Heart left ventricle (tissue), 16 donors: ENCODE results near the gene RBP7. TPM values are rescaled to one million over a fixed set of nuclear protein-coding genes. Genes with fewer than 3 reads are reported as not detected.
"Not testable (repeated sequence)": the region's sequence is repeated elsewhere in the genome, so short reads cannot be mapped to it uniquely, and the experiment has no call there.

Experiments
- ATAC-seq, 4 donors: fragments of 200-7000 bp; cut with Tn5 transposase; one replicate each; pipeline ENCODE4 v1.9.1; 2020 to 2022; ENCODE audit warnings: moderate library complexity in 4 of 4, mild to moderate bottlenecking in 3 of 4, moderate number of reproducible peaks in 1 of 4
- DNase-seq, 5 donors: peaks; one replicate each; pipeline ENCODE4 v3.0.0-alpha.2; 2020
- H3K27ac ChIP-seq, 12 donors: fragments of 200-600 bp; sonication (generic) in 4 of 12; one replicate each; pipeline versions ENCODE4 v1.5.0 to v1.8.0; 2016 to 2022; ENCODE audit warnings: mild to moderate bottlenecking in 2 of 12
- H3K27me3 ChIP-seq, 9 donors: fragments of 200-600 bp; sonication (generic) in 2 of 9; one replicate each; pipeline versions ENCODE4 v1.5.1 to v1.8.0; 2016 to 2022; ENCODE audit warnings: mild to moderate bottlenecking in 3 of 9
- H3K36me3 ChIP-seq, 9 donors: fragments of 200-600 bp; sonication (generic) in 2 of 9; one replicate each; pipeline versions ENCODE4 v1.5.0 to v1.8.0; 2018 to 2022; ENCODE audit warnings: mild to moderate bottlenecking in 2 of 9
- H3K4me1 ChIP-seq, 12 donors: fragments of 200-600 bp; sonication (generic) in 4 of 12; one replicate each; pipeline versions ENCODE4 v1.5.0 to v1.8.0; 2016 to 2022; ENCODE audit warnings: mild to moderate bottlenecking in 3 of 12
- H3K4me3 ChIP-seq, 12 donors: fragments of 200-600 bp; sonication (generic) in 4 of 12; one replicate each; pipeline versions ENCODE4 v1.5.0 to v1.8.0; 2017 to 2022; ENCODE audit warnings: mild to moderate bottlenecking in 9 of 12, moderate library complexity in 4 of 12
- H3K9me3 ChIP-seq, 12 donors: fragments of 200-600 bp; sonication (generic) in 4 of 12; one replicate each; pipeline versions ENCODE4 v1.5.0 to v1.8.0; 2016 to 2022; ENCODE audit warnings: mild to moderate bottlenecking in 1 of 12
- POLR2A ChIP-seq, 2 donors: fragments of 450-650 bp; IDR thresholded peaks; one replicate each; pipeline ENCODE4 v1.6.1; 2017; ENCODE audit warnings: antibody characterized with exemption in 2 of 2, mild to moderate bottlenecking in 2 of 2, moderate library complexity in 2 of 2
- WGBS, 4 donors: extraction: QIAGEN DNeasy Blood & Tissue Kit in 2 of 4; methylation state at CpG; one replicate each; pipeline versions ENCODE4 v1.1.5 to v1.1.7; 2013 to 2018; 5-methylcytosine and 5-hydroxymethylcytosine counted together
- intact Hi-C, 10 donors: fragments of 100-400 bp; cut with DNase I; formaldehyde crosslinking; loops; one replicate each; pipeline versions ENCODE4 v1.11.1 to v1.14.2; 2022
- polyA plus RNA-seq, 2 donors: library from polyadenylated mRNA; stranded (reverse); fragments of 200-250 nt; gene quantifications; one replicate each; pipeline ENCODE4 v1.2.3, GENCODE V29; 2013
- total RNA-seq, 9 donors: library from RNA; depleted of rRNA in 2 of 9; stranded (reverse); fragments of >200 nt in 2 of 9; fragmentation: NEBNext Ultra II Directional in 3 of 9; extraction: Animal tissue kit (Norgen Biotek cat#: 25700) in 3 of 9; gene quantifications; one replicate each; pipeline versions ENCODE4 v1.1.0 to v1.2.4, GENCODE V29; 2016 to 2023
- TF ChIP-seq, protein P1 (sequence below), 12 donors: fragments of 200-600 bp; sonication (generic) in 4 of 12; IDR thresholded peaks; one replicate each; pipeline versions ENCODE4 v1.5.0 to v1.8.0; 2018 to 2022; ENCODE audit warnings: antibody characterized with exemption in 12 of 12, mild to moderate bottlenecking in 5 of 12
- donor health status: ischemic (EF 13 %, LVEDD 7.1; RV severe dilation, severe dysfunction).
- donor health status: healthy with polysubstance abuse.
- donor health status: DM: no; HTN: yes; CAD: no.
- donor health status: DM: no; HTN: no; CAD: no.
- donor health status: ischemic (EF 25% LVEDD 6.9; RV normal size, moderate dysfunction).
- donor health status: ischemic (EF 25% LVEDD 5.7; RV mildly dilated, moderate dysfunction).
- donor health status: healthy.
- donor health status: DM: yes; HTN: yes; CAD: no.
- donor health status: ischemic (EF 35%, LVEDD 5.7; RV mildly dilated, moderate dysfunction).
- donor health status: nonischemic (EF 11% LVEDD 7.7; RV severe dilation, severe dysfunction).
- donor health status: DM: yes; HTN: yes; CAD: no.
- donor health status: PGD.
- donor health status: ischemic (EF 29% LVEDD 5.4; RV normal size, mild dysfunction).
- donor health status: nonischemic (EF 23%, LVEDD 6.1; RV moderate dilation, normal function).

RBP7 gene
- total and polyA plus RNA-seq, 11 donors, result 21.4 to 97.5 (median 34.0) TPM

- ATAC-seq (peak; percentile 56 to 86 (median 73)), DNase-seq (peak in 4 of 5 donors; percentile 47 to 59 (median 53))
- no peak for TF ChIP-seq POLR2A (IDR thresholded peaks at IDR 0.05)
- TF ChIP-seq, protein P1, sequence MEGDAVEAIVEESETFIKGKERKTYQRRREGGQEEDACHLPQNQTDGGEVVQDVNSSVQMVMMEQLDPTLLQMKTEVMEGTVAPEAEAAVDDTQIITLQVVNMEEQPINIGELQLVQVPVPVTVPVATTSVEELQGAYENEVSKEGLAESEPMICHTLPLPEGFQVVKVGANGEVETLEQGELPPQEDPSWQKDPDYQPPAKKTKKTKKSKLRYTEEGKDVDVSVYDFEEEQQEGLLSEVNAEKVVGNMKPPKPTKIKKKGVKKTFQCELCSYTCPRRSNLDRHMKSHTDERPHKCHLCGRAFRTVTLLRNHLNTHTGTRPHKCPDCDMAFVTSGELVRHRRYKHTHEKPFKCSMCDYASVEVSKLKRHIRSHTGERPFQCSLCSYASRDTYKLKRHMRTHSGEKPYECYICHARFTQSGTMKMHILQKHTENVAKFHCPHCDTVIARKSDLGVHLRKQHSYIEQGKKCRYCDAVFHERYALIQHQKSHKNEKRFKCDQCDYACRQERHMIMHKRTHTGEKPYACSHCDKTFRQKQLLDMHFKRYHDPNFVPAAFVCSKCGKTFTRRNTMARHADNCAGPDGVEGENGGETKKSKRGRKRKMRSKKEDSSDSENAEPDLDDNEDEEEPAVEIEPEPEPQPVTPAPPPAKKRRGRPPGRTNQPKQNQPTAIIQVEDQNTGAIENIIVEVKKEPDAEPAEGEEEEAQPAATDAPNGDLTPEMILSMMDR (IDR thresholded peaks at IDR 0.05), result no peak
- Histone ChIP-seq H3K4me1 (peaks cover 0 to 44% (median 22%) of the 10 kb centered on the region in 12 donors), H3K4me3 (peak overlapping the region in 2 of 12 donors; percentile 8 to 25), H3K27me3 (no peaks in the 10 kb centered on the region), H3K27ac (peak overlapping the region in 11 of 12 donors; percentile 40 to 89 (median 79)), H3K36me3 (peaks cover 0 to 4% (median 0%) of the 10 kb centered on the region in 9 donors), H3K9me3 (no peaks in the 10 kb centered on the region)
- intact Hi-C loops, result loop anchor here in 1 of 10 donors (5.0 kb wide), 1 partner anchor 39 kb away; no protein-coding TSS in a partner anchor
- WGBS, 4 donors, result 27 to 46% (median 39%) methylated on average over 2 of the region's 2 CpGs
Observed at GRCh38 chr1:9990944-9991343, 6.1 kb upstream of the RBP7 start.

DNA sequence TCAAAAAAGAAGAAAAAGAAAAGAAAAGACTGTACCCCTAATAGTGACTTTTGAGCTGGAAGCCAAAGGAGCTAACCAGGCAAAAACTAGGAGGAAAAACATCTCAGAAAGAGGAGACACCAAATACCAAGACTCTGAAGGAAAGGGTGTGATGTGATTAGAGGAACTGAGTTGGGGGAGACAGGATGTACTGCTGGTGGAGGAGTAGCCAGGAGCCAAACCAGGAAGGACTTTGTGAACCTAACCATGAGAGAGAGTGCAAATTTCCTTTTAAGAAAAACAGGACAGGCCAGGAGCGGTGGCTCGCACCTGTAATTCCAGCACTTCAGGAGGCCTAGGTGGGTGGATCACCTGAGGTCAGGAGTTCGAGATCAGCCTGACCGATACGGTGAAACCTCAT lies 4.1 kb upstream of the RBP7 start:
- H3K4me1 ChIP-seq, result peaks cover 0 to 52% (median 26%) of the 10 kb centered on the region in 12 donors
- no peaks in the 10 kb centered on the region for H3K36me3 ChIP-seq
- peak overlapping the region in 2 of 12 donors; percentile 10 to 26 for H3K4me3 ChIP-seq
- peak in 1 of 2 donors; percentile 33 for TF ChIP-seq POLR2A (IDR thresholded peaks at IDR 0.05)
- TF ChIP-seq, protein P1 (IDR thresholded peaks at IDR 0.05), result no peak
- ATAC-seq, result peak in 3 of 4 donors; percentile 48 to 83 (median 48)
- WGBS, 4 donors, result 53 to 74% (median 62%) methylated on average over 5 of the region's 5 CpGs
- peak in 2 of 5 donors; percentile 14 to 22 for DNase-seq
- no peaks in the 10 kb centered on the region for H3K9me3 ChIP-seq
- intact Hi-C loops, result loop anchor here in 1 of 10 donors (5.0 kb wide), 1 partner anchor 41 kb away; no protein-coding TSS in a partner anchor
- peaks cover 0 to 16% (median 4%) of the 10 kb centered on the region in 9 donors for H3K27me3 ChIP-seq
- peak overlapping the region; percentile 40 to 89 (median 78) for H3K27ac ChIP-seq

DNA sequence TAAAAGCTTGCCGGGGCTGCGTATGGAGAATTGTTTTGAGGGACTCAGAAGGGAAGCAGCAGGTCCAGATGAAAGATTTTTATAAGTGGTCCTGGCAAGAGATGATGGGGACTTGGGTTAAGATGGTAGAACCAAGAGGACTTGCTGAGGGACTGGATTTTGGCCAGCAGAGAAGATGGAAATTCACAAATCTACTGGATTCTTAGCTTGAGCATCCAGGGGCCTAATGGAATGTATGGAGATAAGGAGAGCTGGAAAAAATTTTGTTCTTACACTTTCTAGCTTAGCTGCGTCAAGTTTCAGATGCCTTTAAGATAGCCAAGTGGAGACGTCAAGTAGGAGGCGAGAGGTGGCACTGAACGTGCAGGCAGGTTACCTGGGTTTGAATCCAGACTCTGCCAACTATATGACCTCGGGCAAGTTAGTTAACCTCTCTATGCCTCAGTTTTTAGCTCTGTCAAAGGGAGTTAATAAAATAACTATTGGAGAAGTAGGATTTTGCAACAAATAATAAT lies 3.4 kb upstream of the RBP7 start:
- WGBS, 4 donors, result 70 to 81% (median 75%) methylated on average over 7 of the region's 7 CpGs
- TF ChIP-seq, protein P1 (IDR thresholded peaks at IDR 0.05), result no peak
- no peak for TF ChIP-seq POLR2A (IDR thresholded peaks at IDR 0.05)
- no peak overlapping the region for H3K4me3 ChIP-seq

DNA sequence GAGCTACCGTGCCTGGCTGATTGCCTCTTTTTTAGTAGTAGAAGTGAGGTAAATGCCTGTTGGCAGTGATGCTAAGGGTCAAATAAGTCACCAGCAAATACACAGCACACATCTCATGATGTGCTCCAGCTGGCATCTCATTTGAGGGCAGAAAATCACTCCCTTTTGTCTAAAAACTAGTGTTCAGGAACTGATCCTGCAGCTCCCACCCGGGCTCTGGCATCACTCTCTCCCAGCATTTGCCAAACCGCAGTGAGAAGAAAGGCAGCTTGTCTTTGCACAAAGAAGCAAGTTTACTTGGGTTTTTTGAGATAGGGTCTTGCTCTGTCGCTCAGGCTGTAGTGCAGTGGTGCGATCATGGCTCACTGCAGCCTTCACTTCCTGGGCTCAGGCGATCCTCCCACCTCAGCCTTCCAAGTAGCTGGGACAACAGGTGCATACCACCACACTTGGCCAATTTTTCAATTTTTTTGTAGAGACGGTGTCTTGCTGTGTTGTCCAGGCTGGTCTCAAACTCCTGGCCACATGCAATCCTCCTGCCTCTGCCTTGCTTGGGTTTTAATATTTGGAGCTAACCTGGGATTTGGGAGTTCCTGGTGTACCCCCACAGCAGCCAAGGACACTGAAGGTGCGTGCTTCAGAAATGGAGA lies 4.1 kb downstream of the RBP7 start:
- WGBS, 4 donors, result 77 to 85% (median 81%) methylated on average over 8 of the region's 8 CpGs
- intact Hi-C loops, result loop anchor here in 3 of 10 donors (10.0 kb wide), 2 partner anchors 46 to 56 kb away; partner anchors contain the start of genes LZIC (in 1 of the 3) and NMNAT1 (in 1 of the 3)
- H3K36me3 ChIP-seq, result no peaks in the 10 kb centered on the region
- TF ChIP-seq POLR2A (IDR thresholded peaks at IDR 0.05), result no peak
- TF ChIP-seq, protein P1 (IDR thresholded peaks at IDR 0.05), result no peak
- H3K27ac ChIP-seq, result no peak overlapping the region
- DNase-seq (no peak), ATAC-seq (no peak)
- H3K4me3 ChIP-seq, result no peak overlapping the region
- H3K27me3 ChIP-seq, result peaks cover 0 to 26% (median 7%) of the 10 kb centered on the region in 9 donors
- H3K4me1 ChIP-seq, result peaks cover 0 to 18% (median 6%) of the 10 kb centered on the region in 12 donors
- H3K9me3 ChIP-seq, result no peaks in the 10 kb centered on the region

More for the DNA sequence above, 3.4 kb upstream of the RBP7 start:
- peaks cover 0 to 55% (median 26%) of the 10 kb centered on the region in 12 donors for H3K4me1 ChIP-seq
- peak overlapping the region; percentile 40 to 89 (median 78) for H3K27ac ChIP-seq
- ATAC-seq, result no peak
- H3K9me3 ChIP-seq, result no peaks in the 10 kb centered on the region
- intact Hi-C loops, result loop anchor here in 1 of 10 donors (5.0 kb wide), 1 partner anchor 41 kb away; no protein-coding TSS in a partner anchor
- H3K36me3 ChIP-seq, result no peaks in the 10 kb centered on the region
- peaks cover 0 to 22% (median 5%) of the 10 kb centered on the region in 9 donors for H3K27me3 ChIP-seq
- no peak for DNase-seq

- not testable (repeated sequence) for DNase-seq, H3K27ac ChIP-seq, H3K4me1 ChIP-seq, ATAC-seq, H3K4me3 ChIP-seq, H3K9me3 ChIP-seq, H3K27me3 ChIP-seq
- H3K36me3 ChIP-seq, result peaks cover 0 to 25% (median 0%) of the 10 kb centered on the region in 9 donors
- WGBS, 4 donors, result 92 to 94% (median 94%) methylated on average over 8 of the region's 8 CpGs
- intact Hi-C loops, result loop anchor here in 3 of 10 donors (10.0 kb wide), 2 partner anchors 50 to 60 kb away; partner anchors contain the start of genes LZIC (in 1 of the 3) and NMNAT1 (in 1 of the 3)
Observed at GRCh38 chr1:10005248-10005647, 8.2 kb downstream of the RBP7 start.
